Esophagus mucosa (tissue), 1 donor: ENCODE measurements around the gene DYRK4. TPM values are rescaled to one million over a fixed set of nuclear protein-coding genes. Genes with fewer than 3 reads are reported as not detected.

Source experiments
- ATAC-seq: fragments of 200-7000 bp; cut with Tn5 transposase; one replicate; pipeline ENCODE4 v1.9.1; 2020
- total RNA-seq: library from RNA; stranded (reverse); gene quantifications from one replicate; pipeline ENCODE4 v1.2.4, GENCODE V29; 2023
- donor health status: DM: yes; HTN: yes; CAD: no.

Gene DYRK4
- total RNA-seq, 1 donor from 2014 or later: 22.7 TPM

- no peak for ATAC-seq
Observed at GRCh38 chr12:4628406-4628805, 66.4 kb downstream of the DYRK4 start.

- ATAC-seq: no peak
Observed at GRCh38 chr12:4630262-4630661, 68.3 kb downstream of the DYRK4 start.

- ATAC-seq: no peak
Observed at GRCh38 chr12:4643747-4644146, 81.7 kb downstream of the DYRK4 start.

GRCh38 chr12:4645023-4645422 lies 83.0 kb downstream of the DYRK4 start:
- ATAC-seq: no peak

GRCh38 chr12:4648104-4648500 lies 86.1 kb downstream of the DYRK4 start:
- ATAC-seq: peak; percentile 17

- ATAC-seq: peak; percentile 93
Observed at GRCh38 chr12:4648501-4649357, 86.7 kb downstream of the DYRK4 start, which contains the start of the genes AKAP3 and NDUFA9. Gene AKAP3 (minus strand): TSS chr12:4649051. CDS start chr12:4638196, 10,855 bp downstream. Gene NDUFA9 (plus strand): TSS chr12:4649114. CDS start chr12:4649127, 13 bp downstream.

GRCh38 chr12:4649358-4649661 lies 87.3 kb downstream of the DYRK4 start:
- ATAC-seq: no peak

- ATAC-seq: no peak
Observed at GRCh38 chr12:4653257-4653656, 91.2 kb downstream of the DYRK4 start.

GRCh38 chr12:4653691-4654090 lies 91.7 kb downstream of the DYRK4 start:
- no peak for ATAC-seq

Other genes with a start within 250 kb of the DYRK4 start
- 6.1 TPM for gene TIGAR, start 241.0 kb upstream of the DYRK4 start, total RNA-seq
- not detected for gene FGF23, start 182.5 kb upstream of the DYRK4 start, total RNA-seq
- gene FGF6, start 116.4 kb upstream of the DYRK4 start, total RNA-seq: not detected
- gene RAD51AP1, start 23.3 kb upstream of the DYRK4 start, total RNA-seq: 7.9 TPM
- 0.32 TPM for gene AKAP3, start 86.8 kb downstream of the DYRK4 start, total RNA-seq
- 83.4 TPM for gene NDUFA9, start 86.9 kb downstream of the DYRK4 start, total RNA-seq
- not detected for gene GALNT8, start 158.2 kb downstream of the DYRK4 start, total RNA-seq